Muscle of leg (tissue), 11 donors: ENCODE measurements around the gene PLK4. TPM values are rescaled to one million over a fixed set of nuclear protein-coding genes. Genes with fewer than 3 reads are reported as not detected.

Experiments used
- DNase-seq: peaks from one replicate; pipeline ENCODE4 v3.0.0; 2013
- H3K27ac ChIP-seq: one replicate; pipeline ENCODE4 v1.5.1; 2013; ENCODE audit warnings: mild to moderate bottlenecking, low read length, control low read depth
- H3K27me3 ChIP-seq: one replicate; pipeline ENCODE4 v1.6.1; 2013; ENCODE audit warnings: low read length; ENCODE audit not compliant: control insufficient read depth, insufficient read depth
- H3K36me3 ChIP-seq: one replicate; pipeline ENCODE4 v1.6.1; 2013; ENCODE audit warnings: low read length; ENCODE audit not compliant: control insufficient read depth, insufficient read depth
- H3K4me1 ChIP-seq: one replicate; pipeline ENCODE4 v1.6.1; 2013; ENCODE audit warnings: low read length; ENCODE audit not compliant: control insufficient read depth, insufficient read depth
- H3K4me3 ChIP-seq: one replicate; pipeline ENCODE4 v1.5.1; 2013; ENCODE audit warnings: low read length, control low read depth
- H3K9me3 ChIP-seq: replicated peaks from 2 replicates; pipeline ENCODE4 v1.6.1; 2013; ENCODE audit warnings: low read depth, low read length; ENCODE audit not compliant: control insufficient read depth
- WGBS: methylation state at CpG from one replicate; pipeline ENCODE4 v1.1.5; 2013; ENCODE audit warnings: missing lambda C conversion rate; ENCODE audit not compliant: insufficient coverage; 5-methylcytosine and 5-hydroxymethylcytosine counted together
- polyA plus RNA-seq, 8 donors: library from polyadenylated mRNA; unstranded; fragments of 120-200 nt; gene quantifications; one replicate each; pipeline versions ENCODE4 v1.2.1 to v1.2.3, GENCODE V29; 2013; ENCODE audit warnings: inconsistent platforms in 1 of 8, low replicate concordance in 1 of 8; ENCODE audit not compliant: insufficient read length in 8 of 8, insufficient read depth in 1 of 8
- total RNA-seq: library from RNA; stranded (reverse); fragments of 120-200 nt; gene quantifications from one replicate; pipeline ENCODE4 v1.2.4, GENCODE V29; 2013

PLK4 gene
- total and polyA plus RNA-seq, 9 donors: 8.4 to 14.1 (median 10.2) TPM

GRCh38 chr4:127856196-127856812 is 24.4 kb upstream of the PLK4 start:
- Histone ChIP-seq H3K4me3 (no peak overlapping the region), H3K4me1 (no peaks in the 10 kb centered on the region), H3K27me3 (no peaks in the 10 kb centered on the region), H3K9me3 (peaks cover 21% of the 10 kb centered on the region), H3K36me3 (no peaks in the 10 kb centered on the region), H3K27ac (no peak overlapping the region)
- DNase-seq: no peak

GRCh38 chr4:127856813-127857447 is 23.8 kb upstream of the PLK4 start:
- Histone ChIP-seq H3K4me3 (no peak overlapping the region), H3K27me3 (no peaks in the 10 kb centered on the region), H3K36me3 (no peaks in the 10 kb centered on the region), H3K9me3 (peaks cover 20% of the 10 kb centered on the region), H3K27ac (no peak overlapping the region), H3K4me1 (no peaks in the 10 kb centered on the region)
- no peak for DNase-seq
- 81% methylated on average over 2 of the region's 4 CpGs for WGBS

- H3K4me1 ChIP-seq: no peaks in the 10 kb centered on the region
- peaks cover 16% of the 10 kb centered on the region for H3K9me3 ChIP-seq
- H3K27ac ChIP-seq: no peak overlapping the region
- no CpG with 5 or more reads among the region's 1 CpG for WGBS
- no peaks in the 10 kb centered on the region for H3K27me3 ChIP-seq
- no peak for DNase-seq
- no peaks in the 10 kb centered on the region for H3K36me3 ChIP-seq
- no peak overlapping the region for H3K4me3 ChIP-seq
These were observed 23.1 kb upstream of the PLK4 start for GRCh38 chr4:127857641-127858040.

GRCh38 chr4:127868196-127868595 is 12.5 kb upstream of the PLK4 start:
- no peaks in the 10 kb centered on the region for H3K27me3 ChIP-seq
- no CpG with 5 or more reads among the region's 2 CpGs for WGBS
- DNase-seq: no peak
- H3K27ac ChIP-seq: no peak overlapping the region
- H3K36me3 ChIP-seq: no peaks in the 10 kb centered on the region
- H3K4me1 ChIP-seq: no peaks in the 10 kb centered on the region
- no peak overlapping the region for H3K4me3 ChIP-seq
- H3K9me3 ChIP-seq: no peaks in the 10 kb centered on the region

- no peak overlapping the region for H3K4me3 ChIP-seq
- no peaks in the 10 kb centered on the region for H3K9me3 ChIP-seq
These were observed 10.4 kb upstream of the PLK4 start for GRCh38 chr4:127870281-127870680.

GRCh38 chr4:127870688-127871087 is 10.0 kb upstream of the PLK4 start:
- WGBS: 36% methylated on average over 3 of the region's 3 CpGs
- DNase-seq: peak; percentile 75

More at GRCh38 chr4:127870281-127870680, 10.4 kb upstream of the PLK4 start:
- no peak for DNase-seq
- H3K27me3 ChIP-seq: no peaks in the 10 kb centered on the region
- no peaks in the 10 kb centered on the region for H3K4me1 ChIP-seq
- H3K36me3 ChIP-seq: no peaks in the 10 kb centered on the region
- H3K27ac ChIP-seq: peak overlapping the region; percentile 38

GRCh38 chr4:127875791-127876190 is 4.9 kb upstream of the PLK4 start:
- Histone ChIP-seq H3K4me1 (no peaks in the 10 kb centered on the region), H3K4me3 (no peak overlapping the region), H3K27ac (no peak overlapping the region), H3K9me3 (no peaks in the 10 kb centered on the region), H3K27me3 (no peaks in the 10 kb centered on the region), H3K36me3 (no peaks in the 10 kb centered on the region)
- DNase-seq: no peak

More at GRCh38 chr4:127870688-127871087, 10.0 kb upstream of the PLK4 start:
- no peaks in the 10 kb centered on the region for H3K4me1 ChIP-seq
- H3K4me3 ChIP-seq: no peak overlapping the region
- H3K9me3 ChIP-seq: no peaks in the 10 kb centered on the region
- peak overlapping the region; percentile 38 for H3K27ac ChIP-seq
- H3K36me3 ChIP-seq: no peaks in the 10 kb centered on the region
- no peaks in the 10 kb centered on the region for H3K27me3 ChIP-seq

- Histone ChIP-seq H3K36me3 (peaks cover 7% of the 10 kb centered on the region), H3K9me3 (no peaks in the 10 kb centered on the region), H3K27ac (no peak overlapping the region), H3K4me3 (peak overlapping the region; percentile 84), H3K4me1 (no peaks in the 10 kb centered on the region), H3K27me3 (no peaks in the 10 kb centered on the region)
- 3% methylated on average over 6 of the region's 7 CpGs for WGBS
- no peak for DNase-seq
These were observed 821 bp downstream of the PLK4 start for GRCh38 chr4:127881563-127881864.

- WGBS: no CpG with 5 or more reads among the region's 1 CpG
- peaks cover 13% of the 10 kb centered on the region for H3K36me3 ChIP-seq
- no peak for DNase-seq
These were observed 7.9 kb downstream of the PLK4 start for GRCh38 chr4:127888559-127888958.

GRCh38 chr4:127889903-127890302 is 9.2 kb downstream of the PLK4 start:
- Histone ChIP-seq H3K27ac (no peak overlapping the region), H3K4me3 (no peak overlapping the region), H3K27me3 (no peaks in the 10 kb centered on the region), H3K4me1 (no peaks in the 10 kb centered on the region), H3K36me3 (peaks cover 16% of the 10 kb centered on the region), H3K9me3 (no peaks in the 10 kb centered on the region)
- peak; percentile 19 for DNase-seq
- WGBS: 100% methylated on average over 1 of the region's 3 CpGs

More at GRCh38 chr4:127888559-127888958, 7.9 kb downstream of the PLK4 start:
- no peak overlapping the region for H3K27ac ChIP-seq
- no peaks in the 10 kb centered on the region for H3K27me3 ChIP-seq
- no peaks in the 10 kb centered on the region for H3K4me1 ChIP-seq
- H3K9me3 ChIP-seq: no peaks in the 10 kb centered on the region
- H3K4me3 ChIP-seq: no peak overlapping the region

- WGBS: no CpG with 5 or more reads among the region's 1 CpG
- no peaks in the 10 kb centered on the region for H3K9me3 ChIP-seq
- no peak overlapping the region for H3K4me3 ChIP-seq
- no peaks in the 10 kb centered on the region for H3K27me3 ChIP-seq
- no peaks in the 10 kb centered on the region for H3K4me1 ChIP-seq
- H3K27ac ChIP-seq: no peak overlapping the region
- DNase-seq: no peak
- H3K36me3 ChIP-seq: peaks cover 5% of the 10 kb centered on the region
These were observed 15.4 kb downstream of the PLK4 start for GRCh38 chr4:127896069-127896468.
